Activated CD8-positive, alpha-beta memory T cell treated with anti-CD3 and anti-CD28 coated beads, Interleukin-2, amount 50 U/mL, for 1 hour (primary cell): ENCODE measurements around the gene ZNF283.
"Not testable (repeated sequence)": the region's sequence is repeated elsewhere in the genome, so short reads cannot be mapped to it uniquely, and the experiment has no call there.

Experiments
- DNase-seq: peaks from one replicate; pipeline ENCODE4 v3.0.0-alpha.2; 2020; ENCODE audit errors: extremely low read depth

The ZNF283 gene

DNA sequence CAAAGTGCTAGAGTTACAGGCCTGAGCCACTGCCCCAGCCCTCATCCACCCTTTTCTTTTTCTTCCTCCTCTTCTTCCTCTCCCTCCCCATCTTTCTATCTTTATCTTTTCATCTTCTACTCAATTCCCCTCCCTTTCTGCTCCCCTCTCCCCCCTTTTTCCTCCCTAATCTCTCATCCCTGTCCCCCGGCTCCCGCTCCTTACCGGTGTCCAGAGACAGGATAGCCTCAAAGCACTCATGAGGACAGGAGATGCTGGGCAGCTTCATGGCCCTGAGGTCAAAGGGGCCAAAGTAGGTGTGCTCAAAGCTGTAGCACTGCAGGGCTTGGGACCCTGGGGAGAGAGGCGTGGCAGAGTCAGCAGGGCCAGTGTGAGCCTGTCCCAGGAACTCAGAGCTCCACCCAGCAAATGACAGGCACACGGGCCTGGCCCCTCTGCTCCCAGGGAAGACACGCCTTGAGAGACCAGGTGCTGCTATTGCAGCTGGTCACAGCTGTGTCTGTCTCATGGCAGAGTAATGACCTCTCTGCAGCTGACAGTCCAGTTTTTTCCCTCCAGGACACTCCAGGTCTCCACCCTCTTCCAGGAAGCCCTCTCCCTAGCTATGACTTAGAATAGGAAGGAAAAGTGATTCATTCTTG is 27.5 kb upstream of the ZNF283 start:
- no peak for DNase-seq

DNA sequence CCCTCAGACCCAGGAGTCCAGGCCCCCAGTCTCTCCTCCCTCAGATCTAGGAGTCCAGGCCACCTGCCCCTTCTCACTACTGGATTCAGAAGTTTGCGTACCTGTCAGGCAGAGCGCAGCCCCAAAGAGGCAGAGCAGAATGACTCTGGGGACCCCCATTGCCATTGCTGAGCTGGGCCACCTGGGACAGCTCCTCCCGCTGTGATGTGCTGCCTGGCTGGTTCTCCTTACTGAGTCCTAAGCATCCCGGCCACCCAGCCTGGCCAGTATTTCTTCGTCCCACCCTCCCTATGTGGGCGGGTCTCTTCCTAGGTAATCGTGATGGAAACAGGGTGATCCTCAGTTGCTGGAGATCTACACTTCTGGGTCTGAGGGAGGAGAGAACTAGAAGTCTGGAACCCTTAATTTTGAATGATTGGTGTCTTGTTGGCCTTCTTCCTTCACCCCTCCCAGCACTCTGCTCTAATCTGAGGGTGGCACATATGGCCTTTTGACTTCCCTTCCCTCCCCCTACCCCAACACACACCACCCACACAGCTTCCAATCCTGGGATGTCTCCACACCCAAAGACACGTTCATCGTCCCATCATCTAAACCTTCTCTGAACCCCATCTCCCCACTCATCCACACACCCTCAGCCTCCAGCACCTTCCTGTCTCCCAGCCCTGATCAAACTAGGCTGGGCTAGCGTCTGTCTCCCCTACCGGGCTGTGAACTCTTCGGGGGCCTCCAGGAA is 24.7 kb upstream of the ZNF283 start, which contains the start of gene LYPD5:
LYPD5 (minus strand) TSS at position 232 of the 736 bp plus-strand sequence; CDS start at position 165, 67 bp downstream.
- no peak for DNase-seq

DNA sequence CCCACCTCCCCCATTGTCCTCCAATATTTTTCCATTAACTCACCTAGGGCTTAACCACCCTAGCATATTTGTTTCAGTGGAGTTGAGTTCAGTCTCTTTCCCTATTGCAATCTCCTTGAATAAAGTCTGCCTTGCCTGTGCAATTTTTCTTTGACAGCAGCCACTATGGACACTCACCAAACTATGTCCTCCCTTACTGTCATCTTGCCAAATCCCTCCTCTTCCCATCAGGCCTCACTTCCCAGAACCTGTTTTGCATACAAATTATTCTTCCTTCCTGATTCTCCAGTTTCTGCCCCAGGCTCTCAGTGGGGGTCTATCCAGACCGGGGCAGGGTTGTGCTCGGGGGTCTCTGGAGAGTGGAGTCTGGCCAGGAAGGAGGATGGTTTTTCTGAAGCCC is 22.7 kb upstream of the ZNF283 start:
- no peak for DNase-seq

DNA sequence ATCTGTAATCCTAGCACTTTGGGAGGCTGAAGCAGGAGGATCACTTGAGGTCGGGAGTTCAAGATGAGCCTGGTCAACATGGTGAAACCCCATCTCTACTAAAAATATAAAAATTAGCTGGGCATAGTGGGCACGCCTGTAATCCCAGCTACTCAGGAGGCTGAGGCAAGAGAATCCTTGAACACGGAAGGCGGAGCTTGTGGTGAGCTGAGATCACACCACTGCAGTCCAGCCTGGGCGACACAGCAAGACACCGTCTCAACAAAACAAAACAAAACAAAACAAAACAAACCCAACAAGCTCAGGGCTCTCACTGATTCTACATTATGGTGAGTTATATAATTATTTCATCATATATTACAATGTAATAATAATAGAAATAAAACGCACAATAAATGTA is 20.7 kb upstream of the ZNF283 start:
- not testable (repeated sequence) for DNase-seq

DNA sequence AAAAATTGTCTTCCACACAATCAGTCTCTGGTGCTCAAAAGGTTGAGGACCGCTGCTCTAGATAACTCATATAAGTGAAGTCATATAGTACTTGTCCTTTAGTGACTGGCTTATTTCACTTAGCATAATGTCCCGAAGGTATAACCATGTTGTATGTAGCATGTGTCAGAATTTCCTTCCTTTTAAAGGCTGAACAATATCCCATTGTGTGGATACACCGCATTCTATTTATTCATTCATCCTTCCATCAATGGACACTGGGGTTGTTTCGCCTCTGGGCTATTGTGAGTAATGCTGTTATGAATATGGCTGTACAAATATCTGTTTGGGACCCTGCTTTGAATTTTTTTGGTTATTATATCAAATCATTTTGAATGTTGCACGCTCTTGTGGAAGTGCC is 20.3 kb upstream of the ZNF283 start:
- DNase-seq, result no peak

DNA sequence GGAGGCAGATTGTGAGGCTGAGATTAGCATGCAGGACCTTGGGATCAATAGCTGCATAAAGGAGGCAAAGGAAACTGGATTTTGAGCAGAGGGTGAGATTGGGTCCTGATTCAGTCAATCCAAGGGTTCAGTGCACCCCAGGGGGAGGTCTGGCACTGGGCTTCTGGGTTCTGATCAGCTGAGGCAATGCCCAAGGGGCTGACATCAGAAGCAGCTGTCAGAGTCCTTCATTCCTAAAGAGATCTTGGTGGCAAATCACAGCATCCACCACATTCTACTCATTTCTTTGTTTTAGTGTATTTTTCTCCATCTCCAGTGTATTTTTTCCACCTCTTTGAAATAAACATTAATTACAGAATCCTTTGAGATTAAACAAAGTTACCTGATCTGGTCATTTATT is 19.5 kb upstream of the ZNF283 start:
- no peak for DNase-seq

DNA sequence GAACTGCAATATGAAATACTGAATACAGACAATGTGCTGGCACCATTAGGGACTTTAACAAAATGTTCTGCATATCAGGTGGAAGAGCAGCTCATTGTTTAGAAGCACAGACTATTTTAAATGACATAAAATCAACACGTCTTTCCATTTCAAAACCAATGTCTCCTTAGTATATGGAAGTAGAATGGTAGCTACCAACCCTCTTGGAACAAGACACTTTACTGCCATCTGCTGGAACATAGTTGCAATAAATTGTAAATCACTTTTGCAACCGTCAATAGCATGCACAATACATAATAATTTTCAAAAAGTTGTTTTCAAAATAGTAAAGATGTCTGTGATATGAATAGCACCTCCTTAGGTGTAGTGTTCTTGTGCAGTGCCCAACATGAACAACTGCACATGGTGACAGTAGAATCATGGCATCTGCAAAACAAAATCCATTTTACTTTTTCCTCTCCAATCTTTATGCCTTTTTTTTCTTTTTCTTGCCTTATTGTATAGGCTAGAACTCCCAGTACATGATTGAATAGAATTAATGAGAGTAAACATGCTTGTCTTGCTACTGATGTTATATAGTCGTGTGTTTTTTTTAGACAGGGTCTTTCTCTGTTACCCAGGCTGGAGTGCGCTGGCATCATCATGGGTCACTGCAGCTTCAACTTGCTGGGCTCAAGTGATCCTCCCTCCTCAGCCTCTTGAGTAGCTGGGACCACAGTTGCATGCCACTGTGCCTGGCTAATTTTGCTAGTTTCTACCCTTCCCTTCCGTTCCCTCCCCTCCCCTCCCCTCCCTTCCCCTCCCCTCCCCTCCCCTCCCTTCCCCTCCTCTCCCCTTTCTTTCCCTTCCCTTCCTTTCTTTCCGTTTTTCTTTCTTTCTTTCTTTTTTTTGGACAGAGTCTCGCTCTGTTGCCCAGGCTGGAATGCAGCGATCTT is 17.1 kb upstream of the ZNF283 start:
- no peak for DNase-seq

DNA sequence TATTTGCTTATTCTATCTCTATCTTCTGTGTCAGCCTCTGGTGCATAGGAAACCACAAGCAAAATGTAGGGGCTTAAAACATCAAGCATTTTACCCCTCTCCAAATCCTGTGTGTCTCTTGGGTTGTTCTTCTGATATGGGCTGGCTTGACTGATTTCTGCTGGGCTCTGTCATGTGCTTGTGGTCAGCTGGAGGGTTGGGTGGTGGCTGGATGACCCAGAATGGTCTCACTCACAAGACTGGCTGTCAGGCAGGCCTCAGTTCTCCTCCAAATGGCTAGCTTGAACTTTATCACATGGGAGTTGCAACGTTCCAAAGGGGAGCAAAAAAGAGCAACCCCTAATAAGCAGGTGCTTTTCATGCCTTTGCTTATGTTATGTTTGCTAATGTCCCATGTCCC is 15.3 kb upstream of the ZNF283 start:
- DNase-seq, result no peak

DNA sequence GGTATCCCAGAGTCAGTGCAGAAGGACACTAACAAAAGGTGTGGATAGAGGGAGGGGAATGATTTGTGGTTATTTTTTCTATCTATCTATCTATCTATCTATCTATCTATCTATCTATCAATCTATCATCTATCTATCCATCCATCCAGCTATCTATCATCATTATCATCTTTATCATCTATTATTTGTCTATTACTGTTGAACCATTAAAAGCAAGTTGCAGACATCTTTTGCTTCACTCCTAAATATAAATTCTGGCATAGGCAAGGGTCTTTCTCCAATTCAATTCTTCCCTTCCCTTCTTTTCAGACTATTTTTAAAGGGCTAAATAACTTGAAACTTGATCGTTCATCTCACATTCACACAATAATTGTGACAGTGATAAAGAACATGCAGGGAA is 14.9 kb upstream of the ZNF283 start:
- no peak for DNase-seq

DNA sequence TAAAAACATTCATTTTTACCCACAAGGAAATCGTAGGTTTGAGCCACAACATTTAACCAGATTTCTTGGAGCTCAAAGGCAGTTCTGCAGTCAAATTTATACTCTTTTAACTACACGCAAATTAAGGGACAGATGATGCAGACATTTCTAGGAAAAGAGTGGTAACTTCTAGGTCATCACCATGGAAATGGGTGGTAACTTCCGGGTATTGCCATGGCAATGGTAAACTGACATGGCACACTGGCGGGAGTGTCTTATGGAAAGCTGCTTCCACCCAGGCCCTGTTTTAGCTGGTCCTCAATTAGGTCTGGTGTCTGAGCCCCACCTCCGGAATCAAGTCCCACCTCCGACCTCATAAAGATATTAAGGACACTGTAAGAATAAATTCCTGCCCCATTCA is 14.4 kb upstream of the ZNF283 start:
- DNase-seq, result no peak

DNA sequence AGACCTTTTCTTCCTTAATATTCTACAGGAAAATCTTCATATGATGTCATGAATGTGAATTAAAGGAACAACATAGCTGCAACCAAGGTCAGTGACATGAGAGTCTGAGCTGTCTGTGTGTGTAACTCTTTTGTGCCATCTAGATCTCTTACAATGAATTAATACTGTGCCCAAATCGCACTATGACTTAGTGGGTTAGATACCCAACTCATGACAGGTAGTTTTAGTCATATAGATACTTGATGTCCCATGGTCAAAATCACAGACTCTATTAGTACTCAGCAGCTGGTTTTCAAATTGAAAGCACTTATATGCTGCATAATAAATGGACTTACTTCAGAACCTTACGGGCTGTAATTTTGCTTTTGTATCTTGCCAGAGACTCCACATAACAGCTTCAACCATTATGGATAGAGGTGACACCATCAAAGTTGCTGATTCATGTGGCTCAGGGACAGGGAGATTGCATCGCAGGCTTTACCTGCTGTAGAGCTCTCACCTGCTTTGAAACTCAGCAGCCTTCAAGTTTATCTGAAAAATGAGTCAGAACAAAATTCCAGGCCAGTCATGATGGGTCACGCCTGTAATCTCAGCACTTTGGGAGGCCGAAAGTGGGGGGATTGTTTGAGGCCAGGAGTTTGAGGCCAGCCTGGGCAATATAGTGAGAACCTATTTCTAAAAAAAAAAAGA is 12.3 kb upstream of the ZNF283 start:
- no peak for DNase-seq

DNA sequence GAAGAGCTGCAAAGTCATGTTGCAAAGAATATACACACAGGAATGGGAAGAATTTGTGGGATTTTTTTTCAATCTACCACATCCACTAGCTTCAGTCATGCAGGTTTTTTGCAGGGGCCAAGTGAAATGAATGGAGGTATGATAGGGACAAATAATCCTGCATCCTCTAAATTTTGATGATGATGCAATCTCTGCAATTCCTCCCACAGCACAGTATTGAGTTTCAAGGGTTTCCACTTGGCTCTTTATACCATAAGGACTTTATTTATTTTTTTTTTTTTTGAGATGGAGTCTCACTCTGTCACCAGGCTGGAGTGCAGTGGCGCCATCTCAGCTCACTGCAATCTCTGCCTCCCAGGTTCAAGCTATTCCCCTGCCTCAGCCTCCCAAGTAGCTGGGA is 9.7 kb upstream of the ZNF283 start:
- DNase-seq, result not testable (repeated sequence)

DNA sequence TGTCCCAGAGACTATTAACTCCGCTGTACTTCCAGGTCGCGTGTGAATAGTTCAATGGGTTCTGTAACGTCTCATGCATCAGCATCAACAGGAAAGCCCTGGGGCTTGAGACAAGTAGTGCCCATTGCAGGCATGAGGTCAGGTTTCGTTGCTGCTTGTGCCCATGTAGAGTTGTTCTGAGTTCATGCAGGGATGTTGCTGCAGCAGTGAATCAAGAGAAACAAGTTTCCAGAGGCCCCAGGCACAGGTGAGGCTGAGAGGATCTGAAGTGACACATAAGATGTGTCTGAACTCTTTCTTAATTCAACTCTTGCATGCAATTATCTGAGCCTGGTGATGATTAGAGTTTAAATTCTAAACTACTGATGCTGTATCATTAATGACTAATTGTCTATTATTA is 8.6 kb upstream of the ZNF283 start:
- DNase-seq, result no peak

DNA sequence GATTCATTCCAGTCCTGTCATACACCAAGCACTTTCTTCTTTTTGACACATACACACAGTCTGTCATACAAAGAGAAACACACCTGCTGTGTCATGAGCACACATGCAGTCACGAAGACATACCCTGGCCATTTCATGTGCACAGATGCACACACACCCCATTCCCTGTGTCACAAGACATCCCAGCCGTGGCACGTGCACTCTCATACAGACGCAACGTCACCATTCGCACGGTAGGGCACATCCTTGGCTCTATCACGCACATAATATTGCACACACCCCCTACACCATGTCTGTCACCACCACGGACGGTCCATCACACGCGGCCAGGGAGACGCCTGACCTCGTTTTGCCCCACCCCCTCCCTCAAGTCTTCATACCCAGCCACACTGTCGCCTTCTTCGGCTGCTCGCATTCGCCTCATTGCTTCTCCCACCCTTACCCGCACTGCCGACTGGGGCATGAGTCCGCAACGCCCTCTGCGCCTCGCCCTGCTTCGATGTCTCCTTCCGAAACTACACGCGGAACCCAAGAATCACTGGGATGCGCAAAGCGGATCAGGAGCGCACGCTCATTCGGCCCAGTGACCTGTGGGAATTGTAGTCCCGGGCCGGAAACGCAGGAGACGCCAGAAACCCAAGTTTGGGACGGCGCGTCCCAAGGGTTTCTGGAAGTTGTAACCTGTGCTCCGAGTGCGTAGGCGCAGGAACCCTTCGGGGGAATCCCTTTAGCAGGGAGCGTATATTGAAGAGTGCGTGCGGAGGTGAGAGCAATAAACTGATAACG is 6.8 kb upstream of the ZNF283 start:
- no peak for DNase-seq

DNA sequence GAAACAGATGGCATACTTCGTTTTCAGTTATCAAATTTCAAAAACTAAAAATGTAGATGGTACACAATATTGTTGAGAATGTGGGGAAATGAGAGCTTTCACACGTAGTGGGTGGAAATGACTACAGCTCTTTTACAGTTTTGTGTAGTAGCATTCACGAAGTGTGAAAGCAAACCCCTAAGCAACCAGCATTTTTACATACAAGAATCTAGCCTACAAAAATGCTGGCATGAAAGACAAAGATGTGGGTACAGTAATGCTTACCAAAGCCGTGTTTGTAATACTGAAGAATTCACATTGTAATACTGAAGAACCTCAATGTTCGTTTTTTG is 6.3 kb upstream of the ZNF283 start:
- no peak for DNase-seq

DNA sequence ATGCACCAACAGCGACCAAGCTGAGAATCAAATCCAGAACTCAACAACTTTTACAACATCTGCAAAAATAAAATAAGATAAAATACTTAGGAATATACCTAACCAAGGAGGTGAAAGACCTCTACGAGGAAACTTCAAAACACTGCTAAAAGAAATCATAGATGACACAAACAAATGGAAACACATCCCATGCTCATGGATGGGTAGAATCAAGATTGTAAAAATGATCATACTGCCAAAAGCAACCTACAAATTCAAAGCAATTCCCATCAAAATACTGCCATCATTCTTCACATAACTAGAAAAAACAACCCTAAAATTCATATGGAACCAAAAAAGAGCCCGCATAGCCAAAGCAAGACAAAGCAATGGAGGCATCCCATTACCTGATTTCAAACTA is 3.3 kb upstream of the ZNF283 start:
- DNase-seq, result not testable (repeated sequence)

DNA sequence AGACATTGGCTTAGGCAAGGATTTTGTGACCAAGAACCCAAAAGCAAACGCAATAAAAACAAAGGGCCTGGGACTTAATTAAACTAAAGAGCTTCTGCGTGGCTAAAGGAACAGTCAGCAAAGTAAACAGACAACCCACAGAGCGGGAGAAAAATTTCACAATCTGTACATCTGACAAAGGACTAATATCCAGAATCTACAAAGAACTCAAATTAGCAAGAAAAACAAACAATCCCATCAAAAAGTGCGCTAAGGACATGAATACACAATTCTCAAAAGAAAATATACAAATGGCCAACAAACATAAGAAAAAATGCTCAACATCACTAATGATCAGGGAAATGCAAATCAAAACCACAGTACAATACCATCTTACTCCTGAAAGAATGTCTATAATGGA is 2.5 kb upstream of the ZNF283 start:
- DNase-seq, result not testable (repeated sequence)

DNA sequence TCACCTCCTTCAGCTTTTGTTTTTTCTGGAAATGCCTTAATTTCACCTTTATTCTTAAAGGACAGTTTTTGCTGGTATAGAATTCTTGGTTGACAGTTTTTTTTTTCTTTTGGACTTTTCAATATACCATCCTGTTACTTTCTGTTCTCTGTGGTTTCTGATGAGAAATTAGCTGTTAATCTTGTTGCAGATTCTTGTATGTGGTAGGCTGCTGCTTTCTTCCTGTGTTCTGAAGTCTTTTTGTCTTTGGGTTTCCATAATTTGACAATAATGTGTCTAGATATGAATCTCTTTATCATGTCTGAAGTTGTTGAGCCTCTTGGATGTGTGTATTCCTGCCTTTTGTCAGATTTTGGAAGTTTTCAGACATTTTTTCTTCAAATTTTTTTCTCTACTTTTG is 12.0 kb downstream of the ZNF283 start:
- DNase-seq, result no peak

DNA sequence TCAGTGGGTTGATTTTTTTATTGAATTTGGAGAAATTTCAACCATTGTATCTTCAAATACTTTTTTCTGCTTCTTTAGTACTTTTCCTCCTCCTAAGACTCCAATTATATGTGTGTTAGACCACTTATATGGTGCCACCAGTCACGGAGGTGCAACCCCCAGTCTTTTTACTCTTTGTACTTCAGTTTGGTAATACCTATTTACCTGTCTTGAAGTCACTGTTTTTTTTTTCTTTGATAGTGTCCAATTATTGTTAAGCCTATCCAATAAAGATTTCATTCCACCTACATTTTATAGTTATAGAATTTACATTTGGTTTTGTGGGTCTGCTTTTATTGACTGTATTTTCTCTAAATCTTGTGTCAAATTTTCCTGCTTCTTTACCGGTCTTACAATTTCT is 14.9 kb downstream of the ZNF283 start:
- DNase-seq, result no peak

DNA sequence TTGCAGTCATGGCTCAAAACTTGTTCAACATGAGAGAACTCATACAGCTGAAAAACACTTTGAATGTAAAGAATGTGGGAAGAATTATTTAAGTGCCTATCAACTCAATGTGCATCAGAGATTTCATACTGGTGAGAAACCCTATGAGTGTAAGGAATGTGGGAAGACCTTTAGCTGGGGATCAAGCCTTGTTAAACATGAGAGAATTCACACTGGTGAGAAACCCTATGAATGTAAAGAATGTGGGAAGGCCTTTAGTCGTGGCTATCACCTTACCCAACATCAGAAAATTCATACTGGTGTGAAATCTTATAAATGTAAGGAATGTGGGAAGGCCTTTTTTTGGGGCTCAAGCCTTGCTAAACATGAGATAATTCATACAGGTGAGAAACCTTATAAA is 20.1 kb downstream of the ZNF283 start:
- no peak for DNase-seq

DNA sequence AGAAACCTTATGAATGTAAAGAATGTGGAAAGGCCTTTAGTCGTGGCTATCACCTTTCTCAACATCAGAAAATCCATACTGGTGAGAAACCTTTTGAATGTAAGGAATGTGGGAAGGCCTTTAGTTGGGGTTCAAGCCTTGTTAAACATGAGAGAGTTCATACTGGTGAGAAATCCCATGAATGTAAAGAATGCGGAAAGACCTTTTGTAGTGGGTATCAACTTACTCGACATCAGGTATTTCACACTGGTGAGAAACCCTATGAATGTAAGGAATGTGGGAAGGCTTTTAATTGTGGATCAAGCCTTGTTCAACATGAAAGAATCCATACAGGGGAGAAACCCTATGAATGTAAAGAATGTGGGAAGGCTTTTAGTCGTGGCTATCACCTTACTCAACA is 20.8 kb downstream of the ZNF283 start:
- no peak for DNase-seq
